Measurements from ENCODE around the gene LYST. TPM values are rescaled to one million over a fixed set of nuclear protein-coding genes. Genes with fewer than 3 reads are reported as not detected.

The LYST gene
- total RNA-seq, 1 experiment from 2014 or later = 23.9 TPM

GRCh38 chr1:235746245-235746644 is 120.5 kb downstream of the LYST start:
- Mint-ChIP-seq H3K27ac (ENCODE audit: low read depth, unreplicated experiment) (no peak overlapping the region), H3K4me3 (ENCODE audit: unreplicated experiment) (no peak overlapping the region), H3K36me3 (ENCODE audit: insufficient read depth, unreplicated experiment) (peaks cover 36% of the 10 kb centered on the region), H3K27me3 (ENCODE audit: insufficient read depth, unreplicated experiment) (no peaks in the 10 kb centered on the region), H3K9me3 (ENCODE audit: unreplicated experiment) (no peaks in the 10 kb centered on the region), H3K4me1 (ENCODE audit: insufficient read depth, unreplicated experiment) (peaks cover 15% of the 10 kb centered on the region)
- no peak for TF ChIP-seq CTCF (IDR thresholded peaks at IDR 0.05; ENCODE audit: unreplicated experiment)
- CTCF ChIA-PET = no interaction called here
- intact Hi-C loops (cut with micrococcal nuclease) = no loop called here
- POLR2A ChIA-PET = no interaction called here
- DNase-seq (ENCODE audit: unreplicated experiment) = no peak
- BruUV-seq (replicated peaks) = no TSS peak

DNA sequence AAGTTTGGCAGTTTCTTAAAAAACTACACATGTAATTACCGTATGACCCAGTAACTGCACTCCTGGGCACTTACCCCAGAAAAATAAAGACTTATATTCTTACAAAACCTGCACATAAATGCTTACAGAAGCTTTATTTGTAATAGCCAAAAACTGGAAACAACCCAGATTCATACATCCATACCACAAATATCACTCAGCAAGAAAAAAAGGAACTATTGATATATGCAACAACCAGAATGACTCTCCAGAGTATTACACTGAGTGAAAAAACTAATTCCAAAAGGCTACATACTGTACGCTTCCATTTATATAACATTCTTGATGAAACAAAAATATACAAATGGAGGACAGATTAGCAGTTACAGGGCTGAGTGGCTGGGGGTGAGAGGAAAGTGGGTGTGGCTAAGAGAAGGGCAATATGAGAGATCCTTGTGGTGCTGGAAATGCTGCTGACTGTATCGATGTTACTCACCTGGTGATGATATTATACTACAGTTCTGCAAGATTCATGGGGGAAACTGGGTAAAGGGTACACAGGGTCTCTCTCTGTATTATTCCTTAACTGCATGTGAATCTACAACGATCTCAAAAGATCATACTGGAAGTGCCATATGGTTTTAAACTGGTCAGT is 121.1 kb downstream of the LYST start:
- Mint-ChIP-seq H3K4me1 (ENCODE audit: insufficient read depth, unreplicated experiment) (peaks cover 17% of the 10 kb centered on the region), H3K27me3 (ENCODE audit: insufficient read depth, unreplicated experiment) (no peaks in the 10 kb centered on the region), H3K36me3 (ENCODE audit: insufficient read depth, unreplicated experiment) (peaks cover 36% of the 10 kb centered on the region), H3K27ac (ENCODE audit: low read depth, unreplicated experiment) (no peak overlapping the region), H3K9me3 (ENCODE audit: unreplicated experiment) (no peaks in the 10 kb centered on the region), H3K4me3 (ENCODE audit: unreplicated experiment) (no peak overlapping the region)
- no peak for TF ChIP-seq CTCF (IDR thresholded peaks at IDR 0.05; ENCODE audit: unreplicated experiment)
- no peak for DNase-seq (ENCODE audit: unreplicated experiment)
- intact Hi-C loops (cut with micrococcal nuclease) = no loop called here
- POLR2A ChIA-PET = no interaction called here
- CTCF ChIA-PET = interaction anchor here (0.6 to 1.5 kb wide), 6 partner anchors 19 to 358 kb away, joined by 3 to 6 read pairs (median 3); no protein-coding TSS in a partner anchor
- BruUV-seq (replicated peaks) = no TSS peak

- no peak for DNase-seq (ENCODE audit: unreplicated experiment)
- no TSS peak for BruUV-seq (replicated peaks)
- no peak for TF ChIP-seq CTCF (IDR thresholded peaks at IDR 0.05; ENCODE audit: unreplicated experiment)
- H3K27ac Mint-ChIP-seq (ENCODE audit: low read depth, unreplicated experiment) = no peak overlapping the region
- intact Hi-C loops (cut with micrococcal nuclease) = no loop called here
- POLR2A ChIA-PET = interaction anchor here (0.6 to 1.0 kb wide), 2 partner anchors 174 to 346 kb away, joined by 3 read pairs; no protein-coding TSS in a partner anchor
- peaks cover 25% of the 10 kb centered on the region for H3K4me1 Mint-ChIP-seq (ENCODE audit: insufficient read depth, unreplicated experiment)
- no peak overlapping the region for H3K4me3 Mint-ChIP-seq (ENCODE audit: unreplicated experiment)
- H3K27me3 Mint-ChIP-seq (ENCODE audit: insufficient read depth, unreplicated experiment) = no peaks in the 10 kb centered on the region
- H3K36me3 Mint-ChIP-seq (ENCODE audit: insufficient read depth, unreplicated experiment) = peaks cover 36% of the 10 kb centered on the region
- no peaks in the 10 kb centered on the region for H3K9me3 Mint-ChIP-seq (ENCODE audit: unreplicated experiment)
- CTCF ChIA-PET = interaction anchor here (0.6 to 1.5 kb wide), 2 partner anchors 14 to 508 kb away, joined by 3 to 9 read pairs; no protein-coding TSS in a partner anchor
These were observed 123.6 kb downstream of the LYST start for GRCh38 chr1:235742914-235743599.

GRCh38 chr1:235741294-235741693 is 125.4 kb downstream of the LYST start:
- intact Hi-C loops (cut with micrococcal nuclease) = no loop called here
- TF ChIP-seq CTCF (IDR thresholded peaks at IDR 0.05; ENCODE audit: unreplicated experiment) = no peak
- Mint-ChIP-seq H3K9me3 (ENCODE audit: unreplicated experiment) (no peaks in the 10 kb centered on the region), H3K4me3 (ENCODE audit: unreplicated experiment) (no peak overlapping the region), H3K27ac (ENCODE audit: low read depth, unreplicated experiment) (peak overlapping the region; percentile 1), H3K4me1 (ENCODE audit: insufficient read depth, unreplicated experiment) (peaks cover 25% of the 10 kb centered on the region), H3K27me3 (ENCODE audit: insufficient read depth, unreplicated experiment) (no peaks in the 10 kb centered on the region), H3K36me3 (ENCODE audit: insufficient read depth, unreplicated experiment) (peaks cover 33% of the 10 kb centered on the region)
- CTCF ChIA-PET = no interaction called here
- POLR2A ChIA-PET = no interaction called here
- no TSS peak for BruUV-seq (replicated peaks)
- DNase-seq (ENCODE audit: unreplicated experiment) = peak; percentile 35
